NB4 (cell line): ENCODE data around the gene PHKB.

Source experiments
- CTCF ChIP-seq: IDR thresholded peaks from one replicate; pipeline ENCODE4 v1.5.1; 2012; ENCODE audit warnings: low read depth, low read length
- POLR2A ChIP-seq: IDR thresholded peaks from 2 replicates; pipeline ENCODE4 v1.6.1; 2011; ENCODE audit warnings: mild to moderate bottlenecking; ENCODE audit not compliant: insufficient read length; ENCODE audit errors: extremely low read depth
- TF ChIP-seq, protein P1 (sequence below): IDR thresholded peaks from 2 replicates; pipeline ENCODE4 v1.6.1; 2011; ENCODE audit warnings: low read depth, low read length

GRCh38 chr16:47613251-47613650 lies 152.1 kb downstream of the PHKB start:
- no peak for TF ChIP-seq CTCF
- TF ChIP-seq POLR2A, result no peak
- TF ChIP-seq, protein P1, sequence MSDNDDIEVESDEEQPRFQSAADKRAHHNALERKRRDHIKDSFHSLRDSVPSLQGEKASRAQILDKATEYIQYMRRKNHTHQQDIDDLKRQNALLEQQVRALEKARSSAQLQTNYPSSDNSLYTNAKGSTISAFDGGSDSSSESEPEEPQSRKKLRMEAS, result no peak
